ENCODE data around the gene L3MBTL4. TPM values are rescaled to one million over a fixed set of nuclear protein-coding genes. Genes with fewer than 3 reads are reported as not detected.
A peak's percentile ranks its signal among the peaks of the same experiment; 100 is the strongest.

L3MBTL4 gene
- total RNA-seq, 1 experiment from 2014 or later = not detected

- intact Hi-C loops (cut with micrococcal nuclease; ENCODE audit: unreplicated experiment) = no loop called here
- BruUV-seq (replicated peaks) = no TSS peak
- Histone ChIP-seq H3K4me3 (no peak overlapping the region), H3K27ac (no peak overlapping the region), H3K4me2 (no peak overlapping the region), H3K36me3 (ENCODE audit: low read depth) (no peaks in the 10 kb centered on the region), H2AFZ (no peak overlapping the region), H3K9me3 (ENCODE audit: insufficient read depth, low read depth) (no peaks in the 10 kb centered on the region), H3K27me3 (ENCODE audit: insufficient read depth, low read depth) (no peaks in the 10 kb centered on the region), H3K79me2 (ENCODE audit: low read depth) (no peaks in the 10 kb centered on the region), H3K4me1 (replicated peaks; ENCODE audit: insufficient read depth) (no peaks in the 10 kb centered on the region), H3F3A (ENCODE audit: insufficient read depth, low read depth) (no peaks in the 10 kb centered on the region), H4K20me1 (ENCODE audit: insufficient read depth) (no peaks in the 10 kb centered on the region), H3K9me2 (ENCODE audit: insufficient read depth) (no peaks in the 10 kb centered on the region)
- ChIA-PET POLR2A (ENCODE audit: unreplicated experiment) (no interaction called here), CTCF (no interaction called here)
- no peak for TF ChIP-seq EZH2 (IDR thresholded peaks at IDR 0.05; ENCODE audit: low read depth)
- no peak for DNase-seq
Observed at GRCh38 chr18:6222271-6222670, 192.4 kb downstream of the L3MBTL4 start.

GRCh38 chr18:6221602-6222014 is 193.1 kb downstream of the L3MBTL4 start:
- Histone ChIP-seq H3K27me3 (ENCODE audit: insufficient read depth, low read depth) (no peaks in the 10 kb centered on the region), H3F3A (ENCODE audit: insufficient read depth, low read depth) (no peaks in the 10 kb centered on the region), H2AFZ (no peak overlapping the region), H4K20me1 (ENCODE audit: insufficient read depth) (no peaks in the 10 kb centered on the region), H3K27ac (no peak overlapping the region), H3K4me2 (no peak overlapping the region), H3K4me3 (no peak overlapping the region), H3K36me3 (ENCODE audit: low read depth) (no peaks in the 10 kb centered on the region), H3K4me1 (replicated peaks; ENCODE audit: insufficient read depth) (no peaks in the 10 kb centered on the region), H3K79me2 (ENCODE audit: low read depth) (no peaks in the 10 kb centered on the region), H3K9me2 (ENCODE audit: insufficient read depth) (no peaks in the 10 kb centered on the region), H3K9me3 (ENCODE audit: insufficient read depth, low read depth) (no peaks in the 10 kb centered on the region)
- POLR2A ChIA-PET (ENCODE audit: unreplicated experiment) = no interaction called here
- CTCF ChIA-PET = no interaction called here
- no peak for TF ChIP-seq CTCF (conservative IDR thresholded peaks at IDR 0.05)
- no peak for TF ChIP-seq EZH2 (IDR thresholded peaks at IDR 0.05; ENCODE audit: low read depth)
- BruUV-seq (replicated peaks) = no TSS peak
- intact Hi-C loops (cut with micrococcal nuclease; ENCODE audit: unreplicated experiment) = no loop called here
- DNase-seq = no peak

- no peaks in the 10 kb centered on the region for H3K36me3 ChIP-seq (ENCODE audit: low read depth)
- H3F3A ChIP-seq (ENCODE audit: insufficient read depth, low read depth) = no peaks in the 10 kb centered on the region
- no peaks in the 10 kb centered on the region for H3K27me3 ChIP-seq (ENCODE audit: insufficient read depth, low read depth)
- TF ChIP-seq CTCF (conservative IDR thresholded peaks at IDR 0.05) (no peak), EZH2 (IDR thresholded peaks at IDR 0.05; ENCODE audit: low read depth) (no peak)
- H4K20me1 ChIP-seq (ENCODE audit: insufficient read depth) = no peaks in the 10 kb centered on the region
- no peak overlapping the region for H3K27ac ChIP-seq
- DNase-seq = no peak
- no peaks in the 10 kb centered on the region for H3K9me3 ChIP-seq (ENCODE audit: insufficient read depth, low read depth)
- BruUV-seq (replicated peaks) = no TSS peak
- POLR2A ChIA-PET (ENCODE audit: unreplicated experiment) = no interaction called here
- no peaks in the 10 kb centered on the region for H3K9me2 ChIP-seq (ENCODE audit: insufficient read depth)
- no peaks in the 10 kb centered on the region for H3K79me2 ChIP-seq (ENCODE audit: low read depth)
- intact Hi-C loops (cut with micrococcal nuclease; ENCODE audit: unreplicated experiment) = no loop called here
- no peaks in the 10 kb centered on the region for H3K4me1 ChIP-seq (replicated peaks; ENCODE audit: insufficient read depth)
- CTCF ChIA-PET = no interaction called here
- H2AFZ ChIP-seq = no peak overlapping the region
- no peak overlapping the region for H3K4me3 ChIP-seq
- H3K4me2 ChIP-seq = no peak overlapping the region
Observed at GRCh38 chr18:6220129-6220528, 194.6 kb downstream of the L3MBTL4 start.

DNA sequence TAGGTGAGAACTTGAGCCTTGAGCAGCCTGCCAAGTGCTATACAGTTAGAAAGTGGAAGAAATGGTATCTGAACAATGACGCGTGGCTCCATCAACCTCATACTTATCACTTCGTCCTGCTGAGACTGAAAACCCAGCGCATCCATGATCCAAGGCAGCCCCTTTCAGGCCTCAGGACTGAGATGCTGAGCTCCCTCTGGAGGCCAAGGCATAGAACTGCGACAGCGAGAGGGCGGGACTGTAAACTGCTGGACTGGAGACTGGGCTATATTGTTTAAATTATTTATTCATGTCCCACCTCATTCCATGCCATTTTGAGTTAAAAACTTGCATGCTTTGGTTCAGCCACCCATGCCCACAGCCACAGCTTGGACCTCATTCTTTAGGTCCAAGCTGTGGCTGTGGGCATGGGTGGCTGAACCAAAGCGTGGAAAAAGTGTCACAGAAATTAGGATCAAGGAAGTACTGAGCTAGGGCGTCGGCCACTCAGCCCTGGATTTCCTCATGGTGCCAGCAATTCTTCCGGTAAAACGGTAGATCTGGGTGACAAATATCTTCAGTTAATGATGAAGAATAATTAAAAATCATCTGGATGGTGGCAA is 195.5 kb downstream of the L3MBTL4 start:
- Histone ChIP-seq H3K36me3 (ENCODE audit: low read depth) (no peaks in the 10 kb centered on the region), H3K4me1 (replicated peaks; ENCODE audit: insufficient read depth) (no peaks in the 10 kb centered on the region), H3K4me3 (no peak overlapping the region), H2AFZ (no peak overlapping the region), H3K9me2 (ENCODE audit: insufficient read depth) (no peaks in the 10 kb centered on the region), H3K79me2 (ENCODE audit: low read depth) (no peaks in the 10 kb centered on the region), H3K27ac (no peak overlapping the region), H3F3A (ENCODE audit: insufficient read depth, low read depth) (no peaks in the 10 kb centered on the region), H4K20me1 (ENCODE audit: insufficient read depth) (no peaks in the 10 kb centered on the region), H3K9me3 (ENCODE audit: insufficient read depth, low read depth) (no peaks in the 10 kb centered on the region), H3K4me2 (no peak overlapping the region), H3K27me3 (ENCODE audit: insufficient read depth, low read depth) (no peaks in the 10 kb centered on the region)
- TF ChIP-seq EZH2 (IDR thresholded peaks at IDR 0.05; ENCODE audit: low read depth) (no peak), CTCF (conservative IDR thresholded peaks at IDR 0.05) (peak; percentile 45)
- BruUV-seq (replicated peaks) = no TSS peak
- peak in 1 of 2 experiments; percentile 9 for DNase-seq
- ChIA-PET POLR2A (ENCODE audit: unreplicated experiment) (no interaction called here), CTCF (interaction anchor here (0.7 kb wide), 2 partner anchors 17 to 128 kb away, joined by 12 read pairs; no protein-coding TSS in a partner anchor)
- intact Hi-C loops (cut with micrococcal nuclease; ENCODE audit: unreplicated experiment) = no loop called here
